Neural progenitor cell (in vitro differentiated cells): ENCODE results near the gene MAGI1. TPM values are rescaled to one million over a fixed set of nuclear protein-coding genes. Genes with fewer than 3 reads are reported as not detected.

Experiments used
- DNase-seq: peaks from one replicate; pipeline ENCODE4 v3.0.0-alpha.2; 2016; ENCODE audit warnings: low spot score
- H2AFZ ChIP-seq: fragments of 200-600 bp; sonication (generic); replicated peaks from 2 replicates; pipeline ENCODE4 v1.6.1; 2016; ENCODE audit warnings: antibody characterized with exemption
- H3F3A ChIP-seq: fragments of 200-600 bp; sonication (generic); 2 replicates; pipeline ENCODE4 v1.6.1; 2016; ENCODE audit warnings: antibody characterized with exemption, low read depth
- H3K27ac ChIP-seq: fragments of 200-600 bp; sonication (generic); 2 replicates; pipeline ENCODE4 v1.5.1; 2016; ENCODE audit warnings: mild to moderate bottlenecking
- H3K27me3 ChIP-seq: fragments of 200-600 bp; sonication (generic); 2 replicates; pipeline ENCODE4 v1.6.1; 2016; ENCODE audit warnings: mild to moderate bottlenecking, moderate library complexity
- H3K36me3 ChIP-seq: fragments of 200-600 bp; sonication (generic); 2 replicates; pipeline ENCODE4 v1.5.1; 2016
- H3K4me1 ChIP-seq: fragments of 200-600 bp; sonication (generic); 2 replicates; pipeline ENCODE4 v1.6.1; 2016; ENCODE audit warnings: mixed run types
- H3K4me2 ChIP-seq: fragments of 200-600 bp; sonication (generic); 2 replicates; pipeline ENCODE4 v1.6.1; 2016
- H3K4me3 ChIP-seq: fragments of 200-600 bp; sonication (generic); 2 replicates; pipeline ENCODE4 v1.5.1; 2016
- H3K79me2 ChIP-seq: fragments of 200-600 bp; sonication (generic); 2 replicates; pipeline ENCODE4 v1.6.1; 2016; ENCODE audit warnings: low read depth
- H3K9ac ChIP-seq: fragments of 200-600 bp; sonication (generic); 2 replicates; pipeline ENCODE4 v1.6.1; 2016
- H3K9me3 ChIP-seq: fragments of 200-600 bp; sonication (generic); 2 replicates; pipeline ENCODE4 v1.5.1; 2016; ENCODE audit warnings: low read depth
- H4K20me1 ChIP-seq: fragments of 200-600 bp; sonication (generic); 2 replicates; pipeline ENCODE4 v1.6.1; 2016; ENCODE audit warnings: low read depth
- H3K27ac Mint-ChIP-seq: 3 replicates; pipeline ENCODE4 v1.8.0; 2021; ENCODE audit warnings: mixed read lengths
- H3K27me3 Mint-ChIP-seq: 2 replicates; pipeline ENCODE4 v1.8.0; 2022; ENCODE audit warnings: low read depth, mild to moderate bottlenecking, inconsistent platforms, moderate library complexity, mixed read lengths; ENCODE audit not compliant: insufficient read depth
- H3K36me3 Mint-ChIP-seq: 3 replicates; pipeline ENCODE4 v1.8.0; 2021; ENCODE audit warnings: mixed read lengths
- H3K4me1 Mint-ChIP-seq: 3 replicates; pipeline ENCODE4 v1.8.0; 2021; ENCODE audit warnings: mixed read lengths
- H3K4me3 Mint-ChIP-seq: 3 replicates; pipeline ENCODE4 v1.8.0; 2021; ENCODE audit warnings: mild to moderate bottlenecking, moderate library complexity, mixed read lengths
- H3K9me3 Mint-ChIP-seq: 3 replicates; pipeline ENCODE4 v1.8.0; 2020; ENCODE audit warnings: mixed read lengths
- EZH2 ChIP-seq: fragments of 200-600 bp; sonication (generic); IDR thresholded peaks from 2 replicates; pipeline ENCODE4 v1.6.1; 2017; ENCODE audit warnings: antibody characterized with exemption, mild to moderate bottlenecking, moderate library complexity
- EZH2phosphoT487 ChIP-seq: fragments of 200-600 bp; sonication (generic); IDR thresholded peaks from 2 replicates; pipeline ENCODE4 v1.6.1; 2017; ENCODE audit warnings: antibody characterized with exemption
- total RNA-seq: library from RNA; depleted of rRNA; stranded (reverse); fragments of >200 nt; gene quantifications from 2 replicates; pipeline ENCODE4 v1.2.3, GENCODE V29; 2015; ENCODE audit warnings: low replicate concordance
- TF ChIP-seq, protein P1 (sequence below): fragments of 200-600 bp; sonication (generic); IDR thresholded peaks from 2 replicates; pipeline ENCODE4 v1.5.1; 2017; ENCODE audit warnings: antibody characterized with exemption, mild to moderate bottlenecking

Gene MAGI1
- total RNA-seq, 1 donor from 2014 or later = 40.6 TPM

DNA sequence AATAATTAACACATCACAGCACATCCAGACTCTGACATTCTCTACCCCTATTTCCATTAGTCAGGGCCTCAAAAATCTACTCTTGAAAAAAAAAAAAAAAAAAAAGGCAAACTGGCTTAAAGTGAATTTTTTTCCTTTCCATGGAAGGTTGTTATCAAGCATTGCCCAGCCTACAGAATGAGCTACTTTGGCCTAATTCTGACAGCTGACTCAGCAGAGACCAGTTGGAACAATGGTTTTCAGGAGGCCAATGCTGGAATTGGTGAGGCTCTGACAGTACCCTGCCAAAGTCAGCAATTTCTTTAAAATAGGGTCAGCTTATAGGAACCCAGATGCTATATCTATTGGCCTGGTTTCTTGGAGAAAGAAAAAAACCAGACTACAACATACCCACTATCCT lies 454.7 kb downstream of the MAGI1 start:
- H3K79me2 ChIP-seq = peaks cover 93% of the 10 kb centered on the region
- H3K27ac ChIP-seq = no peak overlapping the region
- Mint-ChIP-seq H3K4me1 (no peaks in the 10 kb centered on the region), H3K9me3 (peaks cover 3% of the 10 kb centered on the region), H3K27me3 (no peaks in the 10 kb centered on the region), H3K4me3 (no peak overlapping the region), H3K36me3 (peaks cover 3% of the 10 kb centered on the region), H3K27ac (no peak overlapping the region)
- H3F3A ChIP-seq = no peaks in the 10 kb centered on the region
- no peaks in the 10 kb centered on the region for H3K27me3 ChIP-seq
- no peak overlapping the region for H3K4me2 ChIP-seq
- peaks cover 12% of the 10 kb centered on the region for H3K4me1 ChIP-seq
- TF ChIP-seq, protein P1, sequence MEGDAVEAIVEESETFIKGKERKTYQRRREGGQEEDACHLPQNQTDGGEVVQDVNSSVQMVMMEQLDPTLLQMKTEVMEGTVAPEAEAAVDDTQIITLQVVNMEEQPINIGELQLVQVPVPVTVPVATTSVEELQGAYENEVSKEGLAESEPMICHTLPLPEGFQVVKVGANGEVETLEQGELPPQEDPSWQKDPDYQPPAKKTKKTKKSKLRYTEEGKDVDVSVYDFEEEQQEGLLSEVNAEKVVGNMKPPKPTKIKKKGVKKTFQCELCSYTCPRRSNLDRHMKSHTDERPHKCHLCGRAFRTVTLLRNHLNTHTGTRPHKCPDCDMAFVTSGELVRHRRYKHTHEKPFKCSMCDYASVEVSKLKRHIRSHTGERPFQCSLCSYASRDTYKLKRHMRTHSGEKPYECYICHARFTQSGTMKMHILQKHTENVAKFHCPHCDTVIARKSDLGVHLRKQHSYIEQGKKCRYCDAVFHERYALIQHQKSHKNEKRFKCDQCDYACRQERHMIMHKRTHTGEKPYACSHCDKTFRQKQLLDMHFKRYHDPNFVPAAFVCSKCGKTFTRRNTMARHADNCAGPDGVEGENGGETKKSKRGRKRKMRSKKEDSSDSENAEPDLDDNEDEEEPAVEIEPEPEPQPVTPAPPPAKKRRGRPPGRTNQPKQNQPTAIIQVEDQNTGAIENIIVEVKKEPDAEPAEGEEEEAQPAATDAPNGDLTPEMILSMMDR = no peak
- no peak for TF ChIP-seq EZH2
- TF ChIP-seq EZH2phosphoT487 = no peak
- H3K9me3 ChIP-seq = no peaks in the 10 kb centered on the region
- no peak overlapping the region for H2AFZ ChIP-seq
- H3K9ac ChIP-seq = no peak overlapping the region
- peaks cover 18% of the 10 kb centered on the region for H4K20me1 ChIP-seq
- no peak for DNase-seq
- no peaks in the 10 kb centered on the region for H3K36me3 ChIP-seq
- no peak overlapping the region for H3K4me3 ChIP-seq

DNA sequence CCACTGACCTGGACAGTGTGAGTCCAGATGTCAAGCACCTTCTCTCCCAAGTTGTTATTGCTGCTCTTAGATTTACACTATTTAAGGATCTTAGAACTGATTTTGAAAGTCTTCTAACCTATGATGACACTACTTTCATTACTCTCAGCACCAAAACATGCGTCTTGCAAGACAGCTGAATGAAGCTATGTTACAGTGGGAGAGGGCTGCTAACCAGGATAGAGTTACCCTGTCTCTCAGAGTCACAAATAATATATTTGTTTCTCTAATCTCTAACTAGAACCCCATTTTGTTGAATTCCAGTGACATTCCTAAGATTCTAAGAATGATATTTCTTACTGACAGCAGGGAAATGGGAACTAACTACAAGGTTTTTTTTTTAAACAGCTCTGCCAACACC lies 455.5 kb downstream of the MAGI1 start:
- no peaks in the 10 kb centered on the region for H3K27me3 Mint-ChIP-seq
- peaks cover 3% of the 10 kb centered on the region for H3K36me3 Mint-ChIP-seq
- no peak overlapping the region for H3K27ac Mint-ChIP-seq
- H2AFZ ChIP-seq = no peak overlapping the region
- no peak for TF ChIP-seq EZH2
- no peak for TF ChIP-seq EZH2phosphoT487
- TF ChIP-seq, protein P1 = no peak
- no peak overlapping the region for H3K4me3 Mint-ChIP-seq
- H3K27ac ChIP-seq = no peak overlapping the region
- no peak for DNase-seq
- peaks cover 3% of the 10 kb centered on the region for H3K9me3 Mint-ChIP-seq
- no peak overlapping the region for H3K9ac ChIP-seq
- H3K4me3 ChIP-seq = no peak overlapping the region
- no peaks in the 10 kb centered on the region for H3F3A ChIP-seq
- H3K4me1 ChIP-seq = peaks cover 10% of the 10 kb centered on the region
- no peaks in the 10 kb centered on the region for H3K27me3 ChIP-seq
- no peaks in the 10 kb centered on the region for H3K4me1 Mint-ChIP-seq
- no peaks in the 10 kb centered on the region for H3K36me3 ChIP-seq
- no peaks in the 10 kb centered on the region for H3K9me3 ChIP-seq
- H3K79me2 ChIP-seq = peaks cover 93% of the 10 kb centered on the region
- H4K20me1 ChIP-seq = peaks cover 18% of the 10 kb centered on the region
- H3K4me2 ChIP-seq = no peak overlapping the region

DNA sequence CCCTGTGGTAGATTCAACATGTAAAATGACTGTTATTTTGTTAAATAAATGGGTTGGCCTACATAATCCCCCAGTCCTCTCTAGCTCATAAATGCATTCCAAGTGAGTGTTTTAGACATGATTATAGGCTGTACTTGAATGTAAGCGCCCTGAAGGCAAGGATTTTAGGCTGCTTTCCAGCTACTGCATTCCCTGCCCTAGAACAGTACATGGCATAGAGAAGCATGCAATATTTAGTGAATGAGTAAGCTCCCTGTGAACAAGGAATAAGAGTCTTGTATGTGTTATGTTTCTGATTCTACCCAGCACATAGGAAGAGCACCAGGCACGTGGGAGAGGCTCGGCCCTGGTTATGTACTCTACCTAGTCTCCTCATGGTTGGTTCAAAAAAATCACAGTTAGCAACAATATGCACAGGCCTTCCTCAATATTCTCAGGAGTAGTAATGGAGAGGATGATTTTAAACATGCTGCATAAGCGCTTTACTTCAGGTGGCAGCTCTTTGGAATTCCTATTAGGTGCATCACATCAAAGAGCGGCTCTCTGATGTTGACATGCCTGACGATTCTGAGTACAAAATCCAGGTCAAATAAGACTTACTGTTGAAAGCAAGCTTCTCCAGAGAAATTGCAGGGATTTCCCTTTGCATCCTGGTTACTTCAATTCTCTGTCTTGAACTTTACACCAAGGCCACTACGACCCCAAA lies 456.6 kb downstream of the MAGI1 start:
- Histone ChIP-seq H3K4me2 (no peak overlapping the region), H3K4me3 (no peak overlapping the region), H3K9me3 (no peaks in the 10 kb centered on the region), H3K27me3 (no peaks in the 10 kb centered on the region), H2AFZ (no peak overlapping the region), H3K27ac (no peak overlapping the region), H3F3A (no peaks in the 10 kb centered on the region), H3K79me2 (peaks cover 94% of the 10 kb centered on the region), H3K4me1 (peaks cover 2% of the 10 kb centered on the region), H3K9ac (no peak overlapping the region), H4K20me1 (peaks cover 18% of the 10 kb centered on the region), H3K36me3 (no peaks in the 10 kb centered on the region)
- H3K27ac Mint-ChIP-seq = no peak overlapping the region
- peaks cover 3% of the 10 kb centered on the region for H3K9me3 Mint-ChIP-seq
- no peaks in the 10 kb centered on the region for H3K27me3 Mint-ChIP-seq
- H3K4me3 Mint-ChIP-seq = no peak overlapping the region
- H3K36me3 Mint-ChIP-seq = peaks cover 3% of the 10 kb centered on the region
- TF ChIP-seq EZH2phosphoT487 (no peak), EZH2 (no peak)
- TF ChIP-seq, protein P1 = no peak
- DNase-seq = no peak
- H3K4me1 Mint-ChIP-seq = peaks cover 3% of the 10 kb centered on the region
